Measurements from ENCODE around the gene MRPS18A. TPM values are rescaled to one million over a fixed set of nuclear protein-coding genes. Genes with fewer than 3 reads are reported as not detected.
A peak's percentile ranks its signal among the peaks of the same experiment; 100 is the strongest.

Gene MRPS18A
- total and polyA plus RNA-seq, 2 of the 13 experiments (the other 11 are each of a cell fraction or from before 2014, with no cell fraction given) = 87.8 to 89.1 TPM

DNA sequence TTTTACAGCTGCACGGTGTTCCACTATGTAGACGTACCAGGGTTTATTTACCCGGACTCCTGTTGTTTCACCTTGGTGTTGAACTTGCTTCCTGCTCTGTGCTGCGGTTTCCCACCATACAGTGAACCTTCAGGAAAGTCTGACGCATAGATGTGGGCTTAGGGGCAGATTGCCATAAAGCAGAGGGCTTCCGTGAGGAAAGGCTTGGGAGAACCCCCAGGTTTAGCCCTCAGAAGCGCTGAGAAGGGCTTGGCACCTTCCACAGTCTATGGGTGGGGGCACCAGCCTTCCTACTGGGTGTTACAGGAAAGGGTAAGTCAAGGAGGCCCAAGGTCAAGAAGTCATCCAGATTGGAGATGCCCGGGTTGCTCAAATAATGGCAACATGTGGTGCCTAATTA is 19.2 kb upstream of the MRPS18A start (continued):
- TF ChIP-seq, protein P1, sequence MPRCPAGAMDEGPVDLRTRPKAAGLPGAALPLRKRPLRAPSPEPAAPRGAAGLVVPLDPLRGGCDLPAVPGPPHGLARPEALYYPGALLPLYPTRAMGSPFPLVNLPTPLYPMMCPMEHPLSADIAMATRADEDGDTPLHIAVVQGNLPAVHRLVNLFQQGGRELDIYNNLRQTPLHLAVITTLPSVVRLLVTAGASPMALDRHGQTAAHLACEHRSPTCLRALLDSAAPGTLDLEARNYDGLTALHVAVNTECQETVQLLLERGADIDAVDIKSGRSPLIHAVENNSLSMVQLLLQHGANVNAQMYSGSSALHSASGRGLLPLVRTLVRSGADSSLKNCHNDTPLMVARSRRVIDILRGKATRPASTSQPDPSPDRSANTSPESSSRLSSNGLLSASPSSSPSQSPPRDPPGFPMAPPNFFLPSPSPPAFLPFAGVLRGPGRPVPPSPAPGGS (CRISPR knock-in tag; IDR thresholded peaks at IDR 0.05) = no peak; the same call in 1 of the 2 replicates
- TF ChIP-seq ZFY (CRISPR knock-in tag; IDR thresholded peaks at IDR 0.05) = no peak
- TF ChIP-seq ETV5 (CRISPR knock-in tag; IDR thresholded peaks at IDR 0.05; ENCODE audit: borderline replicate concordance) = peak; percentile 49; the same call in 1 of the 2 replicates
- TF ChIP-seq, protein P2, sequence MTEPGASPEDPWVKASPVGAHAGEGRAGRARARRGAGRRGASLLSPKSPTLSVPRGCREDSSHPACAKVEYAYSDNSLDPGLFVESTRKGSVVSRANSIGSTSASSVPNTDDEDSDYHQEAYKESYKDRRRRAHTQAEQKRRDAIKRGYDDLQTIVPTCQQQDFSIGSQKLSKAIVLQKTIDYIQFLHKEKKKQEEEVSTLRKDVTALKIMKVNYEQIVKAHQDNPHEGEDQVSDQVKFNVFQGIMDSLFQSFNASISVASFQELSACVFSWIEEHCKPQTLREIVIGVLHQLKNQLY (CRISPR knock-in tag; IDR thresholded peaks at IDR 0.05) = no peak
- TF ChIP-seq, protein P3, sequence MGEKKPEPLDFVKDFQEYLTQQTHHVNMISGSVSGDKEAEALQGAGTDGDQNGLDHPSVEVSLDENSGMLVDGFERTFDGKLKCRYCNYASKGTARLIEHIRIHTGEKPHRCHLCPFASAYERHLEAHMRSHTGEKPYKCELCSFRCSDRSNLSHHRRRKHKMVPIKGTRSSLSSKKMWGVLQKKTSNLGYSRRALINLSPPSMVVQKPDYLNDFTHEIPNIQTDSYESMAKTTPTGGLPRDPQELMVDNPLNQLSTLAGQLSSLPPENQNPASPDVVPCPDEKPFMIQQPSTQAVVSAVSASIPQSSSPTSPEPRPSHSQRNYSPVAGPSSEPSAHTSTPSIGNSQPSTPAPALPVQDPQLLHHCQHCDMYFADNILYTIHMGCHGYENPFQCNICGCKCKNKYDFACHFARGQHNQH (CRISPR knock-in tag; IDR thresholded peaks at IDR 0.05) = peak; percentile 47; the same call in 1 of the 2 replicates
- TF ChIP-seq ZNF292 (CRISPR knock-in tag; IDR thresholded peaks at IDR 0.05; ENCODE audit: borderline replicate concordance, low read depth) = no peak
- no peak for TF ChIP-seq HDAC6 (IDR thresholded peaks at IDR 0.05; ENCODE audit: low read depth, low read length)
- no peak for TF ChIP-seq ZNF562 (CRISPR knock-in tag; IDR thresholded peaks at IDR 0.05; ENCODE audit: borderline replicate concordance)
- no peak for TF ChIP-seq ZNF782 (CRISPR knock-in tag; IDR thresholded peaks at IDR 0.05; ENCODE audit: borderline replicate concordance)
- TF ChIP-seq ZFAT (CRISPR knock-in tag; conservative IDR thresholded peaks at IDR 0.05) = no peak
- no peak for TF ChIP-seq IRF2 (CRISPR knock-in tag; IDR thresholded peaks at IDR 0.05)
- TF ChIP-seq, protein P4, sequence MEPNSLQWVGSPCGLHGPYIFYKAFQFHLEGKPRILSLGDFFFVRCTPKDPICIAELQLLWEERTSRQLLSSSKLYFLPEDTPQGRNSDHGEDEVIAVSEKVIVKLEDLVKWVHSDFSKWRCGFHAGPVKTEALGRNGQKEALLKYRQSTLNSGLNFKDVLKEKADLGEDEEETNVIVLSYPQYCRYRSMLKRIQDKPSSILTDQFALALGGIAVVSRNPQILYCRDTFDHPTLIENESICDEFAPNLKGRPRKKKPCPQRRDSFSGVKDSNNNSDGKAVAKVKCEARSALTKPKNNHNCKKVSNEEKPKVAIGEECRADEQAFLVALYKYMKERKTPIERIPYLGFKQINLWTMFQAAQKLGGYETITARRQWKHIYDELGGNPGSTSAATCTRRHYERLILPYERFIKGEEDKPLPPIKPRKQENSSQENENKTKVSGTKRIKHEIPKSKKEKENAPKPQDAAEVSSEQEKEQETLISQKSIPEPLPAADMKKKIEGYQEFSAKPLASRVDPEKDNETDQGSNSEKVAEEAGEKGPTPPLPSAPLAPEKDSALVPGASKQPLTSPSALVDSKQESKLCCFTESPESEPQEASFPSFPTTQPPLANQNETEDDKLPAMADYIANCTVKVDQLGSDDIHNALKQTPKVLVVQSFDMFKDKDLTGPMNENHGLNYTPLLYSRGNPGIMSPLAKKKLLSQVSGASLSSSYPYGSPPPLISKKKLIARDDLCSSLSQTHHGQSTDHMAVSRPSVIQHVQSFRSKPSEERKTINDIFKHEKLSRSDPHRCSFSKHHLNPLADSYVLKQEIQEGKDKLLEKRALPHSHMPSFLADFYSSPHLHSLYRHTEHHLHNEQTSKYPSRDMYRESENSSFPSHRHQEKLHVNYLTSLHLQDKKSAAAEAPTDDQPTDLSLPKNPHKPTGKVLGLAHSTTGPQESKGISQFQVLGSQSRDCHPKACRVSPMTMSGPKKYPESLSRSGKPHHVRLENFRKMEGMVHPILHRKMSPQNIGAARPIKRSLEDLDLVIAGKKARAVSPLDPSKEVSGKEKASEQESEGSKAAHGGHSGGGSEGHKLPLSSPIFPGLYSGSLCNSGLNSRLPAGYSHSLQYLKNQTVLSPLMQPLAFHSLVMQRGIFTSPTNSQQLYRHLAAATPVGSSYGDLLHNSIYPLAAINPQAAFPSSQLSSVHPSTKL (CRISPR knock-in tag; IDR thresholded peaks at IDR 0.05) = peak; percentile 79
- TF ChIP-seq RBM22 (optimal IDR thresholded peaks at IDR 0.05; ENCODE audit: low read length) = no peak
- TF ChIP-seq EEA1 (CRISPR knock-in tag; IDR thresholded peaks at IDR 0.05; ENCODE audit: borderline replicate concordance) = no peak
- TF ChIP-seq MNT (IDR thresholded peaks at IDR 0.05) = no peak
- no peak for TF ChIP-seq NCOA1 (CRISPR knock-in tag; IDR thresholded peaks at IDR 0.05)
- TF ChIP-seq, protein P5, sequence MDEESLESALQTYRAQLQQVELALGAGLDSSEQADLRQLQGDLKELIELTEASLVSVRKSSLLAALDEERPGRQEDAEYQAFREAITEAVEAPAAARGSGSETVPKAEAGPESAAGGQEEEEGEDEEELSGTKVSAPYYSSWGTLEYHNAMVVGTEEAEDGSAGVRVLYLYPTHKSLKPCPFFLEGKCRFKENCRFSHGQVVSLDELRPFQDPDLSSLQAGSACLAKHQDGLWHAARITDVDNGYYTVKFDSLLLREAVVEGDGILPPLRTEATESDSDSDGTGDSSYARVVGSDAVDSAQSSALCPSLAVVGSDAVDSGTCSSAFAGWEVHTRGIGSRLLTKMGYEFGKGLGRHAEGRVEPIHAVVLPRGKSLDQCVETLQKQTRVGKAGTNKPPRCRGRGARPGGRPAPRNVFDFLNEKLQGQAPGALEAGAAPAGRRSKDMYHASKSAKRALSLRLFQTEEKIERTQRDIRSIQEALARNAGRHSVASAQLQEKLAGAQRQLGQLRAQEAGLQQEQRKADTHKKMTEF (CRISPR knock-in tag; IDR thresholded peaks at IDR 0.05) = 0 out of 2 replicates have a peak, but pooled peaks have one; percentile 46
- TF ChIP-seq HDAC1 (CRISPR knock-in tag; IDR thresholded peaks at IDR 0.05) = peak; percentile 48; the same call in 1 of the 2 replicates
- TF ChIP-seq, protein P6, sequence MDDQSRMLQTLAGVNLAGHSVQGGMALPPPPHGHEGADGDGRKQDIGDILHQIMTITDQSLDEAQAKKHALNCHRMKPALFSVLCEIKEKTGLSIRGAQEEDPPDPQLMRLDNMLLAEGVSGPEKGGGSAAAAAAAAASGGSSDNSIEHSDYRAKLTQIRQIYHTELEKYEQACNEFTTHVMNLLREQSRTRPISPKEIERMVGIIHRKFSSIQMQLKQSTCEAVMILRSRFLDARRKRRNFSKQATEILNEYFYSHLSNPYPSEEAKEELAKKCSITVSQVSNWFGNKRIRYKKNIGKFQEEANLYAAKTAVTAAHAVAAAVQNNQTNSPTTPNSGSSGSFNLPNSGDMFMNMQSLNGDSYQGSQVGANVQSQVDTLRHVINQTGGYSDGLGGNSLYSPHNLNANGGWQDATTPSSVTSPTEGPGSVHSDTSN (CRISPR knock-in tag; IDR thresholded peaks at IDR 0.05; ENCODE audit: borderline replicate concordance) = no peak

Measured in HepG2 (cell line).